HG03025 (cell line): ENCODE measurements around the gene LINGO3.

Source experiments
- ATAC-seq: cut with Tn5 transposase; IDR thresholded peaks from one replicate; pipeline ENCODE4 v1.9.1; 2021; ENCODE audit warnings: mild to moderate bottlenecking, moderate library complexity; ENCODE audit not compliant: unreplicated experiment, low FRiP score

LINGO3 gene

DNA sequence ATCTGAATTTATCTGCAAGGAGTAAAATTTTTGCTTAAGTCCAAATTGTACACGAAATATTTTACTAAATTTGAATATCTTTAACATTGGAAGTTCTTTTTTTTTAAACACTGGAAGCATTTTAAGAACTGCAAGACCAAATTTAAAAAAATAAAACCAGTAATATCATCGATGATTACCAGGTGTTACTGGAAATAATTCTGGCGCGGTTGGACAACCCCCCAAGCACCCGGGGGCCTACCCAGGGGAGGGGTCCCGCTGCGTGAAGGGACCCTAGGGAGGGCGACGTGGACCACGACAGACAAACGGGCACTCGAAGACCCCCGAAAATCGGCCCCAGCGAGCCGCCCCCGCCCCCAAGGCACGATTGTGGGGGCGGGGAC, 39.1 kb downstream of the LINGO3 start:
- ATAC-seq = no peak

DNA sequence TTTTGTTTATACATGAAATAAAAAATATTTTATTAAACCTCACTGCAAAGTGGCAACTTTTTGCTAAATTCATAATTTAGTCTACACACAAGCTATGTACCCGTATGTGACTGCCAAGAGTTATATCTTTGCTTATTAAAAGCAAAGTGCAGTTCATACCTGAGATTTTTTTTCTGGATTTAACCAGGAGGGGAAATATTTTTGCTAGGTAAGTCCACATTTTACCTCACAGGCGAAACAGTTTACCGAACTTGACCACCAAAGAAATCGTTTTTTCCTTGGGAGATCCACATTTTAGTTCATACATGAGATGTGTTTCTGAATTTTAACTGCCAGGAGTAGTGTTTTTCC, 39.5 kb downstream of the LINGO3 start:
- no peak for ATAC-seq

DNA sequence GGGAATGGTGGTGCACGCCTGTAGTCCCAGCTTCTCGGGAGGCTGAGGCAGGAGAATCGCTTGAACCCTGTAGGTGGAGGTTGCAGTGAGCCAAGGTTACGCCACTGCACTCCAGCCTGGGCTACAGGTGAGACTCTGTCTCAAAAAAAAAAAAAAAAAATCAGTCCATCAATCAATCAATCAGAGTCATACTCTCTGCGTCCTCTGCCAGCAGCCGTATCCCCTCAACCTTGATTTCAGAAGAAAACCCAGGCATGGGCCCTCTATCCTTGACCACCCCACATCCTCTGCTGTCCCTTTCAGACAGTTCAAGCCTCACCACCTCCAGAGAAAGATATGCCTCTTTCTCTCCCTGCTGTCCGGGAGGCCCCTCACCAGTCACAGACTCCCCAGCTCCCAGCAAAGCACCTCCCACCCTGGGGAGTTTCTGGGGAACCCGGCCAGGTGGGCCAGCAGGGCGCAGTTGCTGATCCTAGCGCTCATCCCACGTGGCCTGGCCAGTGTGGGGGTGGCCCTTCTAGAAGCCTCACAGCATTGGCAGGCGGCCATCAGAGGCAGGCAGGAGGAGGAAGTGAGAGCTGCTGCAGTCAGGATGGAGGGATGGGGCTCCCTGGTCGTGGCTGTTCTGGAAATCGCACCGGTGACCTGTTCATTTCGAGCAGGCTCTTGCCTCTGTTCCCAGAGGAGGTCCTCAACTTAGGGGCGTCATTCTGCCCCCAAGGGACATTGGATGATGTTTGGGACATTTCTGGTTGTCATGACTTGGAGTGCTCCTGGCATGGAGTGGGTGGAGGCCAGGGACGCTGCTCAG, 41.6 kb downstream of the LINGO3 start:
- no peak for ATAC-seq

DNA sequence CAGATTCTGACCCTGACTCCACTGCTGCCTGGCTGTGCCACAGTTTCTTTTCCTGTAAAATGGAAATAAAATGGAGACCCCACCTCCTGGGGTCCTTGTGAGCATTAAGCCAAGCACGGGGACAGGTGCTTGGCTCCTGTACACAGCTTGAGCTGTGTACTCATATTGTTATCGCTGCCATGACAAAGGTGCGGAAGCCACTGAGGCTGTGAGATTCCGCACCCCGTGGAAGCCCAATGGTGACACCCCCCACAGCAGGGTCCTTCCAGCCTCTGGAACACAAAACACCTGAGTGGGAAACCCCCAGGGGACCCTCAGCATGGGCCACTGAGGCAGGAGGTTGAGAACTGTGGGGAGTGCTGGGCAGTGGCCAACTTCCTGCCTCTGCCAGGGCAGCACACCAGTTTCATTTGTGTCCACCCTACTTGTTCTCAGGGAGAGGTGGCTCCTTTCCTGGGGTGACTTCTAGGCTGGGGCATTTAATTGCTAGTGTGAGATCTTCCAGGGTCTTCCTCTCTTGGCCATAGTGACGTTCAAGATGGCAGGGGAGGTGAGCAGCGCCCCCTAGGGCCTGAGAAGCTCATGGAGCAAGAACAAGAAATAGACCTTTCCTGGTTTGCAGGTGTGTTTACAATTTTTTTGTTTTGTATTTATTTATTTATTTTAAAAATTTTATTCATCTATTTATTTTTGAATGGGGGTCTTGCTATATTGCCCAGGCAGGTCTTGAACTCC, 46.3 kb downstream of the LINGO3 start:
- no peak for ATAC-seq

DNA sequence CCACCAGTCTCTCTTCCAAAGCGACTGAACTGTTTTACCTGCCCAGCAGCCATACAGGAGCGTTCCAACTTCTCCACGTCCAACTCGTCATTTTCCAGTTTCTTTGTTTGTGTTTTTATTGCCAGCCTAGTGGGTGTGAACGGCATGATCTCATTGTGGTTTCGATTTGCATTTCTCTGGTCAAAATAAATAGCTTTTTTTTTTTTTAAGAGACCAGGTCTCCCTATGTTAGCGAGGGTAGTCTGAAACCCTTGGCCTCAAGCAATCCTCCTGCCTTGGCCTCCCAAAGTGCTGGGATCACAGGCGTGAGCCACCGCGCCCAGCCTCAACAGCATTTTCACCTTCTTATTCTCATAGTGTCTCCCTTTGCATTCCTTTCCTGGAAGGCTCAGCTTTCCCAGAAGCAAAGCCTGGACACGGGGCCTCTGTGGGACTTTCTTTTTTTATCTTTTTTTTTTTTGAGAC, 47.6 kb downstream of the LINGO3 start:
- ATAC-seq = no peak

DNA sequence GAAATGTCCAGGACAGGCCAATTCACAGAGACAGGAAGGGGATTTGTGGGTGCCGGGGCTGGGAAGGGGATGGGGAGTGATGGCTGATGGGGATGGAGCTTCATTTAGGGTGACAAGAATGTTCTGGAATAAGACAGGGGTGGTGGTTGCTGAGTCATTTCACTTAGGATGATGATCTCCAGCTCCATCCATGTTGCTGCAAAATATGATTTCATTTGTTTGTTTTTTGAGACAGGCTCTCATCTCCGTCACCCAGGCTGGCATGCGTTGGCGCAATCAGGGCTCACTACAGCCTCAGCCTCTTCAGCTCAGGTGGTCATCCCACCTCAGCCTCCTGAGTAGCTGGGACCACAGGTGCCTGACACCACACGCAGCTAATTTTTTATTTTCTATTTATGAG, 48.6 kb downstream of the LINGO3 start:
- no peak for ATAC-seq
